Transverse colon (tissue), 3 donors: ENCODE measurements around the gene STING1.

Experiments used
- CTCF ChIP-seq, 5 experiments: fragments of 200-600 bp in 3 of 5; fragments of 450-650 bp in 2 of 5; sonication (generic) in 3 of 5; IDR thresholded peaks; 1 replicate in 2 of 5; 2 replicates in 3 of 5; pipeline ENCODE4 v1.5.1; 2016 to 2017; ENCODE audit warnings: antibody characterized with exemption in 5 of 5, inconsistent platforms in 3 of 5, mild to moderate bottlenecking in 2 of 5, moderate library complexity in 1 of 5
- EP300 ChIP-seq: sonication (generic); formaldehyde crosslinking; IDR thresholded peaks from one replicate; pipeline ENCODE4 v1.6.1; 2017; ENCODE audit warnings: antibody characterized with exemption, low read depth
- POLR2A ChIP-seq: fragments of 450-650 bp; IDR thresholded peaks from one replicate; pipeline ENCODE4 v1.6.1; 2016; ENCODE audit warnings: antibody characterized with exemption, mild to moderate bottlenecking, moderate library complexity

- no peak for TF ChIP-seq CTCF (IDR thresholded peaks at IDR 0.05)
- no peak for TF ChIP-seq EP300
- TF ChIP-seq POLR2A = no peak
Measured at GRCh38 chr5:139458580-139459407, 23.8 kb downstream of the STING1 start.
